GM19240 (cell line): ENCODE data around the gene ZWILCH.
"Not testable (repeated sequence)": the region's sequence is repeated elsewhere in the genome, so short reads cannot be mapped to it uniquely, and the experiment has no call there.

ENCODE experiments used
- DNase-seq: peaks from one replicate; pipeline ENCODE4 v3.0.0; 2011; ENCODE audit warnings: low spot score; ENCODE audit not compliant: insufficient read length

ZWILCH gene

GRCh38 chr15:66578286-66578875 is 73.3 kb downstream of the ZWILCH start:
- DNase-seq, result no peak

- no peak for DNase-seq
These were observed 75.5 kb downstream of the ZWILCH start for GRCh38 chr15:66580643-66581042.

GRCh38 chr15:66581972-66582537 is 76.9 kb downstream of the ZWILCH start:
- no peak for DNase-seq

- DNase-seq, result no peak
These were observed 81.2 kb downstream of the ZWILCH start for GRCh38 chr15:66586155-66586976.

- DNase-seq, result no peak
These were observed 81.9 kb downstream of the ZWILCH start for GRCh38 chr15:66587020-66587419.

GRCh38 chr15:66587749-66588148 is 82.6 kb downstream of the ZWILCH start:
- no peak for DNase-seq

DNA sequence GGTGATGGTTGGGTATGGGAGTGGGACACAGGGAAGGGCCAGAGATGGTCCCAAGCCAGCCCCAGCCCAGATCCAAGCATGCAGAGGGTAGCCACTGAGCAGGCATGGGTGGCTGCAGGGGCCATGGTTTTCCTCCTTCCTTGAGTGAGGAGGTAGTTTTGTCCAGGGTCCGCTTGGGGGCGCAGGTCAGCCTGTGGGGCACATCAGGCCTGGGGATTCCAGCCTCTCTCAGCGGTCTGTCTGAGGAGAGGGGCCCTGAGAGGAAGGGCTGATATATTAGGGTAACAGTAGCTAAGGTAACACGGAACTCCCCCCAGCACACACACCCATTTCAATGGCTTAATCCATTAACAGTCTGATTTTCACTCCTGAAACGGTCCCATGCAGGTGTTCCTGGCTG is 83.4 kb downstream of the ZWILCH start:
- DNase-seq, result no peak

DNA sequence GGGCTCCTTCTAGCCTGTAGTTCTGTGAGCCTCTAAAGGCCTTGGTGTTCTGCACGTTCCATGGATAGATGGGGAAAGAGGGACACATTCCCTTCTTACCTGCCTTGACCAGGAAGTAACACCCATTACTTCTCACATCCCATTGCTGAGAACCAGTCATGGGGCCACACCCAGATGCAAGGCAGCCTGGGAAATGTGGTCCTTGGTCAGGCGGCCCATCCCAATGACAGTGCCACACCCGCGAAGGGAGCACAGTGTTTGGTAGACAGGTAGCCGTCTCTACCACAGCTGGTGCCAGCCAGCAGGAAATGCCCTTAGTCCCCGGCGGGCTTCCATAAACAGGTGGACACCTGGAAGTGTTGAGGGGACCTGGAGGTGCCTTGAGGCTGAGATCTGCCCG is 83.8 kb downstream of the ZWILCH start:
- no peak for DNase-seq

DNA sequence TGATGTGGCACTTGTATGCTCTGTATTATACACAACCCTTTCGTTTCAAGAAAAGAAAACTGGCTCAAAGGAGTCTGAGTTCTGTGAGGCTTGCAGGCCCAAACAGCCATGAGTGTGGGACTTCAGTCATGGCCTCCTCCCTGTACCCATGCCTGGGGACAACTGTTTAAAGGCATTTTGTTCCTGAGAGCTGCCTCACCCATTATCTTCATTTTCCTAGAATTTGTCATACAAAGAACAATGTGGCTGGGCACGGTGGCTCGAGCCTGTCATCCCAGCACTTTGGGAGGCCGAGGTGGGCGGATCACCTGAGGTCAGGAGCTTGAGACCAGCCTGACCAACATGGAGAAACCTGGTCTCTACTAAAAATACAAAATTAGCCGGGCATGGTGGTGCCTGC is 84.3 kb downstream of the ZWILCH start:
- DNase-seq, result not testable (repeated sequence)

DNA sequence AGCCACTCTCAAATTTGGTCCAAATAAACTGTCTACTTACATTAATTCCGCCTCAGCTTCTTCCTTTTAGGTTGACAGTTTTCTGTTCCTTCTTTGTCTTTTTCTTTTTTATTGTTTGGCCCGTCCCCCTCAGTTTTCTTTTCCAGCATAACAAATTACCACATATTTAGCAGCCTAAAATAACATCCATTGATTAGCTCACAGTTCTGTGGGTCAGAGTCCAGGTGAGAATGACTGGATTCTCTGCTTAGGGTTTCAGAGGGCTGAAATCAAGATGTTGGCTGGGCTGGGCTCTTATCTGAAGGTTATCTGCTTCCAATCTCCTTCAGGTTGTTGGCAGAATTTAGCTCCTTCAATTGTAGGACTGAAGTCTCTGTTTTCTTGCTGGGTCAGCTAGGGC is 85.3 kb downstream of the ZWILCH start:
- no peak for DNase-seq

- DNase-seq, result no peak
These were observed 86.3 kb downstream of the ZWILCH start for GRCh38 chr15:66591322-66591862.

DNA sequence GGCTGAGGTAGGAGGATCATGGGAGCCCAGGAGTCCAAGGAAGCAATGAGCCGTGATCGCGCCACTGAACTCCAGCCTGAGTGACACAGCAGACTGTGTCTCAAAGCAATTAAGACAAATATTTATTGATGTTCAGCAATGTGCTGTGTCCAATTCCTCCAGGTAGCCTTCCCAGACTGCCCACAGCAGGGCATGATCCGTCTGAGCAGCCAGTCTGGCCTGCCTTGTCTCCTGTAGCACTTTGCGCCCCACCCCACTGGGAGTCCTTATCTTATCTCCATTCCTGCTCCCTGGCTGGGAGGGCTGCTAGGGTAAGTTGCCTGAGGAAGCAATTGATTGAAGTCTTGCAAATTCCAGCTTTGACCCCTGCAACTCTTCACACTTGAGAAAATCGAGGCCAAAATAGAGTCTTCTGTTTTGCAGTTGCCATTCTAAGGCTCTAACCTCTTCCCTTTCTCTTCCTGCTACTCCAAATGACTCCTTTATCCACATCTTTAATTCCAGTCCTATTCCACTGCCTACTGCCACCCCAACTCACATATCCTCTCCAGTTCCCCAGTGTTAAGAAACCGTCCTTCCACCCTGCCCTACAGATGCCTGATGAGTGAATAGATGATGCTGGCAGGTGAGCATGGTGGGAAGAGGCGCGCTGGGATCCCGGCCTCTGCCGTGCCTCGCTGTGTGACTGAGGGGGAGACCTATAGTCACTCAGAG is 87.5 kb downstream of the ZWILCH start:
- no peak for DNase-seq

GRCh38 chr15:66593219-66593780 is 88.2 kb downstream of the ZWILCH start:
- no peak for DNase-seq

- DNase-seq, result no peak
These were observed 89.2 kb downstream of the ZWILCH start for GRCh38 chr15:66594344-66594743.

- no peak for DNase-seq
These were observed 89.7 kb downstream of the ZWILCH start for GRCh38 chr15:66594836-66595235.

GRCh38 chr15:66595332-66595731 is 90.2 kb downstream of the ZWILCH start:
- DNase-seq, result no peak

DNA sequence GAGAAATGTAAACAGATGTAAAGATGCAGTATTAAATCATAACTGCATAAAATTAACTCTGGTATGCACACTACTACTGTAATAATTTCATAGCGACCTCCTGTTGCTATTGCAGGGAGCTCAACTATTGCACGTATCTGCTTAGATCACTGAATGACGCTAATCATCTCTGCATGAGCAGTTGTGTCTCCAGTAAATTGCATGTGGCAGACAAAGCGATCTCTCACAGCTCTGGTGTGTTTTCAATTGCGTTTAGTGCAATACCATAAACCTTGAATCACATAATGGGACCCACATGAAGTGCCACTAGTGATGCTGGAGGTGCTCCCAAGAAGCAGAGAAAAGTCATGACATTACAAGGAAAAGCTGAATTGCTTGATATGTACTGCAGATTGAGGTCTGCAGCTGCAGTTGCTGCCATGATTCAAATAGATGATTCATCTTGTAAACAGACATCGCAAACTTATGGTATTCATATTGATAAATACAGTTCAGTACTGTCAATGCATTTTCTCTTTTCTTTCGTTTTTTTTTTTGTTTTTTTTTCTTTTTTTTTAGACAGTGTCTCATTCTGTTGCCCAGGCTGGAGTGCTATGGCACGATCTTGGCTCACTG is 90.9 kb downstream of the ZWILCH start:
- DNase-seq, result no peak

GRCh38 chr15:66598095-66598815 is 93.1 kb downstream of the ZWILCH start:
- no peak for DNase-seq
